NCI-H748 treated with DMSO at 0.1 percent for 48 hours (cell line): ENCODE measurements around the gene CHN2.

ENCODE experiments used
- DNase-seq: peaks from one replicate; lab custom pipeline; 2025; lab: John Stamatoyannopoulos, UW

Gene CHN2

GRCh38 chr7:29335188-29336083 is 140.9 kb downstream of the CHN2 start:
- no peak for DNase-seq

GRCh38 chr7:29337546-29338116 is 143.1 kb downstream of the CHN2 start:
- DNase-seq = no peak

- DNase-seq = no peak
Observed at GRCh38 chr7:29340696-29341095, 146.1 kb downstream of the CHN2 start.

GRCh38 chr7:29341156-29341555 is 146.6 kb downstream of the CHN2 start:
- DNase-seq = no peak

- no peak for DNase-seq
Observed at GRCh38 chr7:29342761-29343160, 148.2 kb downstream of the CHN2 start.

- DNase-seq = no peak
Observed at GRCh38 chr7:29343399-29343798, 148.8 kb downstream of the CHN2 start.

GRCh38 chr7:29344334-29344978 is 149.9 kb downstream of the CHN2 start:
- no peak for DNase-seq

GRCh38 chr7:29345590-29345989 is 151.0 kb downstream of the CHN2 start:
- DNase-seq = no peak

GRCh38 chr7:29346231-29346978 is 151.8 kb downstream of the CHN2 start:
- no peak for DNase-seq

- DNase-seq = no peak
Observed at GRCh38 chr7:29349362-29349761, 154.8 kb downstream of the CHN2 start.

GRCh38 chr7:29350351-29350750 is 155.8 kb downstream of the CHN2 start:
- peak; percentile 59 for DNase-seq

GRCh38 chr7:29352041-29352440 is 157.5 kb downstream of the CHN2 start:
- no peak for DNase-seq

- peak; percentile 47 for DNase-seq
Observed at GRCh38 chr7:29353810-29354209, 159.2 kb downstream of the CHN2 start.

GRCh38 chr7:29354340-29354739 is 159.8 kb downstream of the CHN2 start:
- DNase-seq = no peak

- DNase-seq = no peak
Observed at GRCh38 chr7:29355388-29355787, 160.8 kb downstream of the CHN2 start.

- DNase-seq = no peak
Observed at GRCh38 chr7:29356631-29357030, 162.1 kb downstream of the CHN2 start.

GRCh38 chr7:29359482-29360093 is 165.0 kb downstream of the CHN2 start:
- DNase-seq = no peak

- DNase-seq = no peak
Observed at GRCh38 chr7:29360633-29361625, 166.4 kb downstream of the CHN2 start.

GRCh38 chr7:29362380-29362779 is 167.8 kb downstream of the CHN2 start:
- DNase-seq = no peak

- DNase-seq = no peak
Observed at GRCh38 chr7:29363636-29364425, 169.3 kb downstream of the CHN2 start.
